K562 (cell line): ENCODE results near the gene DNAJB6. TPM values are rescaled to one million over a fixed set of nuclear protein-coding genes. Genes with fewer than 3 reads are reported as not detected.

Source experiments
- ATAC-seq: fragments of 200-7000 bp; cut with Tn5 transposase; 3 replicates; pipeline ENCODE4 v1.9.1; 2020; ENCODE audit warnings: moderate library complexity
- BruUV-seq: library from RNA; stranded (reverse); fragments of 400-500 nt; replicated peaks from 2 replicates; lab custom pipeline; 2021; lab: Mats Ljungman, UMichigan
- CTCF ChIA-PET: fragments of 300-600 bp; formaldehyde crosslinking; extraction: SDS; loops from one replicate; lab custom pipeline; 2021; ENCODE audit warnings: low intra/inter-chr PET ratio; lab: Yijun Ruan, JAX
- POLR2A ChIA-PET: fragments of 300-600, 350-650 bp; sonication (Branson Sonifier 250); formaldehyde crosslinking; extraction: SDS; loops from one replicate; lab custom pipeline; 2021; ENCODE audit warnings: antibody characterized with exemption, inconsistent platforms; lab: Yijun Ruan, JAX
- DNase-seq, 4 experiments: peaks; one replicate each; pipeline versions ENCODE4 v3.0.0 to v3.0.0-alpha.2; 2011 to 2018; ENCODE audit warnings: low spot score in 3 of 4, mixed read lengths in 3 of 4; ENCODE audit errors: extremely low read depth in 1 of 4
- FAIRE-seq: peaks from 2 replicates; lab custom pipeline; 2011; peaks lifted over from hg19 to GRCh38; lab: Jason Lieb, UNC
- H2AFZ ChIP-seq: 2 replicates; pipeline ENCODE4 v1.6.0; 2011; ENCODE audit warnings: low read depth, low read length, control low read depth, inconsistent platforms
- H3K27ac ChIP-seq: fragments of 200-600 bp; 3 replicates; pipeline ENCODE4 v1.8.0; 2011; ENCODE audit warnings: low read depth, mild to moderate bottlenecking, control low read depth, inconsistent platforms, low read length, moderate library complexity, mixed read lengths; ENCODE audit errors: extremely low read depth
- H3K27me3 ChIP-seq, 2 experiments: fragments of 300-600 bp in 1 of 2; 2 replicates in 1 of 2; 3 replicates in 1 of 2; pipeline versions ENCODE4 v1.6.0 to v1.8.0; 2011; ENCODE audit warnings: inconsistent platforms in 2 of 2, low read length in 2 of 2, mild to moderate bottlenecking in 1 of 2, mixed read lengths in 1 of 2, moderate library complexity in 1 of 2; ENCODE audit not compliant: control insufficient read depth in 2 of 2, insufficient read depth in 2 of 2
- H3K36me3 ChIP-seq: fragments of 300-600 bp; 3 replicates; pipeline ENCODE4 v1.8.0; 2011; ENCODE audit warnings: mild to moderate bottlenecking, low read length, inconsistent platforms; ENCODE audit not compliant: control insufficient read depth, insufficient read depth
- H3K4me1 ChIP-seq, 2 experiments: fragments of 200-600 bp in 1 of 2; replicated peaks in 1 of 2; 2 replicates in 1 of 2; 3 replicates in 1 of 2; pipeline versions ENCODE4 v1.5.1 to v1.8.0; 2011; ENCODE audit warnings: inconsistent platforms in 2 of 2, low read length in 2 of 2, mild to moderate bottlenecking in 1 of 2, mixed read lengths in 1 of 2, moderate library complexity in 1 of 2; ENCODE audit not compliant: control insufficient read depth in 2 of 2, insufficient read depth in 2 of 2
- H3K4me2 ChIP-seq: 2 replicates; pipeline ENCODE4 v1.6.1; 2011; ENCODE audit warnings: low read length, control low read depth, inconsistent platforms, mixed read lengths; ENCODE audit not compliant: insufficient read depth
- H3K4me3 ChIP-seq: fragments of 200-600 bp; sonication (generic), shearing (Covaris generic); 2 replicates; pipeline ENCODE4 v1.5.1; 2016; ENCODE audit warnings: control low read depth, inconsistent platforms
- H3K79me2 ChIP-seq: fragments of 200-600 bp; 3 replicates; pipeline ENCODE4 v1.8.0; 2011; ENCODE audit warnings: low read length, inconsistent platforms; ENCODE audit not compliant: control insufficient read depth, insufficient read depth
- H3K9ac ChIP-seq, 2 experiments: 2 replicates each; pipeline versions ENCODE4 v1.6.0 to v1.6.1; 2011; ENCODE audit warnings: low read depth in 2 of 2, low read length in 2 of 2, control low read depth in 1 of 2, inconsistent platforms in 1 of 2, mild to moderate bottlenecking in 1 of 2, mixed read lengths in 1 of 2; ENCODE audit not compliant: insufficient read depth in 1 of 2
- H3K9me1 ChIP-seq: one replicate; pipeline ENCODE4 v1.6.0; 2011; ENCODE audit warnings: inconsistent platforms, mild to moderate bottlenecking, low read length, moderate library complexity; ENCODE audit not compliant: control insufficient read depth, insufficient read depth
- H3K9me3 ChIP-seq: replicated peaks from 2 replicates; pipeline ENCODE4 v1.5.1; 2011; ENCODE audit warnings: low read depth, low read length, inconsistent platforms; ENCODE audit not compliant: control insufficient read depth, insufficient read depth
- H4K20me1 ChIP-seq: replicated peaks from 2 replicates; pipeline ENCODE4 v1.6.1; 2011; ENCODE audit warnings: low read length, inconsistent platforms, mixed read lengths; ENCODE audit not compliant: control insufficient read depth, insufficient read depth
- ARID3A ChIP-seq: IDR thresholded peaks from 2 replicates; pipeline ENCODE4 v1.6.1; 2012; ENCODE audit warnings: low read depth, low read length, improper control_type of control experiment, borderline replicate concordance
- BACH1 ChIP-seq: fragments of 200-800 bp; sonication (Bioruptor generic); IDR thresholded peaks from 2 replicates; pipeline ENCODE4 v1.6.1; 2016; ENCODE audit warnings: missing genetic modification characterization, missing compliant biosample characterization
- BCL6 ChIP-seq: fragments of 250-450 bp; sonication (Bioruptor Pico); IDR thresholded peaks from 2 replicates; pipeline ENCODE4 v1.4.0; 2020
- POLR2G ChIP-seq: fragments of 200-400 bp; formaldehyde crosslinking; IDR thresholded peaks from 2 replicates; pipeline ENCODE4 v1.6.1; 2017; ENCODE audit warnings: low read depth, mild to moderate bottlenecking, antibody characterized with exemption, low read length, moderate library complexity
- ZNF274 ChIP-seq: IDR thresholded peaks from 2 replicates; pipeline ENCODE4 v1.6.1; 2011; ENCODE audit warnings: low read depth, mild to moderate bottlenecking, low read length, moderate library complexity, borderline replicate concordance
- ZNF431 ChIP-seq: sonication (generic); formaldehyde crosslinking; IDR thresholded peaks from 2 replicates; pipeline ENCODE4 v1.8.0; 2022; ENCODE audit warnings: mild to moderate bottlenecking, missing genetic modification reagents
- WGBS: fragments of 100-300 bp; shearing (Covaris generic); methylation state at CpG from one replicate; pipeline ENCODE4 v1.1.6; 2016; ENCODE audit warnings: low coverage, mixed read lengths; ENCODE audit not compliant: insufficient coverage; ENCODE audit errors: missing lambda C conversion rate; 5-methylcytosine and 5-hydroxymethylcytosine counted together
- in situ Hi-C: fragments of 300-500 bp; cut with MboI; formaldehyde crosslinking; loops from 4 replicates; pipeline ENCODE4 v1.15.0; 2018; ENCODE audit warnings: inconsistent platforms, mixed read lengths
- intact Hi-C: fragments of 100-400 bp; cut with micrococcal nuclease; formaldehyde crosslinking; loops from 2 replicates; pipeline ENCODE4 v1.14.2; 2022
- polyA plus RNA-seq, 8 experiments: library from polyadenylated mRNA; depleted of rRNA in 4 of 8; stranded (reverse) in 5 of 8; unstranded in 3 of 8; fragments of >200 nt; fragmentation: Nextera tagmentation in 2 of 8; fragmentation: Illumina TruSeq in 1 of 8; extraction: Ambion mirVana in 2 of 8; extraction: Trizol in 1 of 8; gene quantifications; 2 replicates each; pipeline versions ENCODE4 v1.2.1 to v1.2.3, GENCODE V29; 2011 to 2014; ENCODE audit warnings: inconsistent platforms in 1 of 8, missing spikeins in 1 of 8
- total RNA-seq, 7 experiments: library from RNA; depleted of rRNA in 6 of 7; stranded (reverse); fragments of >200 nt in 6 of 7; fragmentation: Illumina TruSeq in 2 of 7; extraction: Trizol in 2 of 7; gene quantifications; 2 replicates each; pipeline versions ENCODE4 v1.2.1 to v1.2.3, GENCODE V29; 2011 to 2021; ENCODE audit warnings: low replicate concordance in 1 of 7
- TF ChIP-seq, protein P1 (sequence below): fragments of 450-650 bp; IDR thresholded peaks from one replicate; pipeline ENCODE4 v1.6.1; 2018; ENCODE audit warnings: mild to moderate bottlenecking, moderate library complexity; ENCODE audit not compliant: partially characterized antibody

Gene DNAJB6
- total and polyA plus RNA-seq, 9 of the 15 experiments (the other 6 are each of a cell fraction or from before 2014, with no cell fraction given) = 84.5 to 158 (median 135) TPM

- peaks cover 0 to 39% of the 10 kb centered on the region in 2 experiments; a peak in 4 of 5 replicates for H3K4me1 ChIP-seq
- H3K9ac ChIP-seq = peak overlapping the region in 1 of 2 experiments; percentile 24; a peak in 1 of 4 replicates
- no peaks in the 10 kb centered on the region for H3K9me3 ChIP-seq
- H3K79me2 ChIP-seq = no peaks in the 10 kb centered on the region; the same call in 2 of the 3 replicates
- H3K36me3 ChIP-seq = peaks cover 55% of the 10 kb centered on the region
- TF ChIP-seq POLR2G (0 out of 2 replicates have a peak, but pooled peaks have one; percentile 3), BCL6 (CRISPR knock-in tag) (no peak)
- TF ChIP-seq, protein P1, sequence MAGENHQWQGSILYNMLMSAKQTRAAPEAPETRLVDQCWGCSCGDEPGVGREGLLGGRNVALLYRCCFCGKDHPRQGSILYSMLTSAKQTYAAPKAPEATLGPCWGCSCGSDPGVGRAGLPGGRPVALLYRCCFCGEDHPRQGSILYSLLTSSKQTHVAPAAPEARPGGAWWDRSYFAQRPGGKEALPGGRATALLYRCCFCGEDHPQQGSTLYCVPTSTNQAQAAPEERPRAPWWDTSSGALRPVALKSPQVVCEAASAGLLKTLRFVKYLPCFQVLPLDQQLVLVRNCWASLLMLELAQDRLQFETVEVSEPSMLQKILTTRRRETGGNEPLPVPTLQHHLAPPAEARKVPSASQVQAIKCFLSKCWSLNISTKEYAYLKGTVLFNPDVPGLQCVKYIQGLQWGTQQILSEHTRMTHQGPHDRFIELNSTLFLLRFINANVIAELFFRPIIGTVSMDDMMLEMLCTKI = no peak
- no peak overlapping the region for H3K4me2 ChIP-seq
- ChIA-PET POLR2A (no interaction called here), CTCF (no interaction called here)
- BruUV-seq = no TSS peak
- no peaks in the 10 kb centered on the region for H3K27me3 ChIP-seq
- no peak overlapping the region for H3K4me3 ChIP-seq
- FAIRE-seq (no peak), DNase-seq (no peak), ATAC-seq (no peak)
- H3K27ac ChIP-seq = no peak overlapping the region
- H2AFZ ChIP-seq = no peak overlapping the region
- 93% methylated on average over 8 of the region's 8 CpGs for WGBS
- in situ Hi-C loops (no loop called here), intact Hi-C loops (no loop called here)
- no peaks in the 10 kb centered on the region for H3K9me1 ChIP-seq
- no peaks in the 10 kb centered on the region for H4K20me1 ChIP-seq
Measured at GRCh38 chr7:157414702-157415096, 77.9 kb downstream of the DNAJB6 start.

GRCh38 chr7:157415486-157415885 is 78.7 kb downstream of the DNAJB6 start:
- no peaks in the 10 kb centered on the region; the same call in 2 of the 3 replicates for H3K79me2 ChIP-seq
- H3K36me3 ChIP-seq = peaks cover 47% of the 10 kb centered on the region
- DNase-seq = no peak
- no peaks in the 10 kb centered on the region for H3K27me3 ChIP-seq
- no peak for TF ChIP-seq ZNF274
- no peak for TF ChIP-seq BACH1 (tag)
- TF ChIP-seq ARID3A = no peak
- no peak for TF ChIP-seq ZNF431
- 93% methylated on average over 14 of the region's 16 CpGs for WGBS
- in situ Hi-C loops (no loop called here), intact Hi-C loops (no loop called here)
- H3K9me3 ChIP-seq = no peaks in the 10 kb centered on the region
- H3K9ac ChIP-seq = no peak overlapping the region
- POLR2A ChIA-PET = interaction anchor here (0.7 to 1.1 kb wide), 2 partner anchors 21 to 50 kb away, joined by 3 read pairs; no protein-coding TSS in a partner anchor
- no peak overlapping the region for H2AFZ ChIP-seq
- H3K27ac ChIP-seq = no peak overlapping the region
- no TSS peak for BruUV-seq
- no peaks in the 10 kb centered on the region for H3K9me1 ChIP-seq
- FAIRE-seq = no peak
- CTCF ChIA-PET = no interaction called here
- peaks cover 0 to 32% of the 10 kb centered on the region in 2 experiments; a peak in 4 of 5 replicates for H3K4me1 ChIP-seq
- no peaks in the 10 kb centered on the region for H4K20me1 ChIP-seq
- H3K4me2 ChIP-seq = no peak overlapping the region
- no peak for ATAC-seq
- no peak overlapping the region for H3K4me3 ChIP-seq
